ENCODE measurements around the gene LDAF1. TPM values are rescaled to one million over a fixed set of nuclear protein-coding genes. Genes with fewer than 3 reads are reported as not detected.

LDAF1 gene
- total RNA-seq, 1 experiment from 2014 or later: 18.7 TPM

- Histone ChIP-seq H3K4ac (ENCODE audit: low read depth, low read length) (no peak overlapping the region), H3K23ac (ENCODE audit: insufficient read length, low read depth, low read length) (no peak overlapping the region), H3K23me2 (ENCODE audit: insufficient read length, low read depth, low read length, poor library complexity, severe bottlenecking) (no peaks in the 10 kb centered on the region), H2BK15ac (ENCODE audit: low read depth, low read length) (no peak overlapping the region), H3K18ac (ENCODE audit: insufficient read length, low read depth, low read length) (no peak overlapping the region), H3T11ph (ENCODE audit: low read length) (no peak overlapping the region), H2AK5ac (ENCODE audit: insufficient read length, low read length) (no peak overlapping the region), H4K5ac (ENCODE audit: insufficient read length, low read depth, low read length) (no peak overlapping the region), H3K56ac (ENCODE audit: insufficient read length, low read depth, low read length) (no peak overlapping the region), H3K27me3 (ENCODE audit: insufficient read depth, low read length) (no peaks in the 10 kb centered on the region), H2BK120ac (ENCODE audit: low read depth, low read length, poor library complexity, severe bottlenecking) (no peak overlapping the region), H3K79me2 (ENCODE audit: insufficient read depth, low read length) (no peaks in the 10 kb centered on the region), H2AFZ (ENCODE audit: low read length) (no peak overlapping the region), H2BK5ac (ENCODE audit: insufficient read length, low read length) (no peak overlapping the region), H4K20me1 (ENCODE audit: control insufficient read depth, insufficient read depth, insufficient read length) (no peaks in the 10 kb centered on the region), H3K4me2 (ENCODE audit: insufficient read depth, insufficient read length, low read length) (no peak overlapping the region), H3K79me1 (ENCODE audit: insufficient read depth, low read depth, low read length, poor library complexity, severe bottlenecking) (no peaks in the 10 kb centered on the region), H4K8ac (replicated peaks; ENCODE audit: insufficient read length, low read depth, low read length) (no peak overlapping the region), H2BK20ac (ENCODE audit: low read depth, low read length, poor library complexity, severe bottlenecking) (no peak overlapping the region), H3K4me1 (ENCODE audit: insufficient read depth, low read length) (no peaks in the 10 kb centered on the region), H4K91ac (ENCODE audit: insufficient read length, low read depth, low read length) (no peak overlapping the region), H3K9ac (ENCODE audit: extremely low read depth, insufficient read length, low read length) (no peak overlapping the region), H3K14ac (ENCODE audit: insufficient read depth, low read length) (no peak overlapping the region), H3K27ac (ENCODE audit: insufficient read length, low read depth, low read length) (no peak overlapping the region), H2BK12ac (ENCODE audit: insufficient read length, low read depth, low read length) (no peak overlapping the region), H3K9me3 (ENCODE audit: control insufficient read depth, low read depth, low read length) (no peaks in the 10 kb centered on the region)
- Mint-ChIP-seq H3K4me3 (no peak overlapping the region), H3K27ac (no peak overlapping the region), H3K27me3 (ENCODE audit: low read depth) (no peaks in the 10 kb centered on the region), H3K36me3 (ENCODE audit: insufficient read depth in 1 of 3, low read depth in 3 of 3) (peaks cover 22 to 70% (median 60%) of the 10 kb centered on the region in 3 experiments; a peak in 6 of 7 replicates), H3K4me1 (peaks cover 0 to 3% of the 10 kb centered on the region in 2 experiments; a peak in 2 of 4 replicates), H3K9me3 (no peaks in the 10 kb centered on the region)
- no peak for DNase-seq
- no peak for TF ChIP-seq CTCF (conservative IDR thresholded peaks at IDR 0.05)
- WGBS (ENCODE audit: extremely low coverage, insufficient read length, low lambda C conversion rate): no CpG with 5 or more reads among the region's 12 CpGs
Measured at GRCh38 chr16:21167929-21168602, 9.6 kb downstream of the LDAF1 start.
